Upper lobe of left lung (tissue), 4 donors: ENCODE data around the gene VEPH1.

Experiments
- CTCF ChIP-seq, 6 experiments: fragments of 450-650 bp in 4 of 6; fragments of 200-600 bp in 2 of 6; sonication (generic) in 2 of 6; IDR thresholded peaks; one replicate each; pipeline ENCODE4 v1.5.1; 2016 to 2019; ENCODE audit warnings: antibody characterized with exemption in 6 of 6
- POLR2AphosphoS5 ChIP-seq, 2 donors: sonication (generic); formaldehyde crosslinking; IDR thresholded peaks; one replicate each; pipeline ENCODE4 v1.5.1; 2017; ENCODE audit warnings: antibody characterized with exemption in 2 of 2

DNA sequence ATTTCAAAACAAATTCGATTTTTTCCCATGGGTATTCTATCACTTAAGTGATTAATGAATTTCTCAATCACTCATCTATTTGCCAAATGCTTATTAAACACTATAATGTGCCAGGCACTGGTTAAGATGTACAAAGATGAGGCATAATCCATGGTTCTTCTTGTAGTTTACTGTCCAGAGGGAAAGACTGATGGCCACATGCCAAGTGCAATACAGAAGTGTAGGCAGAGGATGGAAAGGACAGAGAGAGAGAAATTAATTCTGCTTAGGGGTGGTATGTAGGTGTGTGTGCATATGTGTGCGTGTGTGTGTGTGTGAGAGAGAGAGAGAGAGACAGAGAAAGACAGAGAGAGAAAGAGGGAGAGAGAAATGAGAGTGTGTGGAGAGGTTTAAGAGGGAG, 222.4 kb downstream of the VEPH1 start:
- TF ChIP-seq CTCF (IDR thresholded peaks at IDR 0.05) (no peak), POLR2AphosphoS5 (IDR thresholded peaks at IDR 0.05) (no peak)
